H9 (cell line): ENCODE measurements around the gene KBTBD12. TPM values are rescaled to one million over a fixed set of nuclear protein-coding genes. Genes with fewer than 3 reads are reported as not detected.

Experiments
- DNase-seq: peaks from one replicate; pipeline ENCODE4 v3.0.0-alpha.2; 2017
- H2AFZ ChIP-seq: one replicate; pipeline ENCODE4 v1.6.1; 2013; ENCODE audit warnings: mild to moderate bottlenecking, low read length, control low read depth, moderate library complexity
- H2AK5ac ChIP-seq: 2 replicates; pipeline ENCODE4 v1.6.1; 2013; ENCODE audit warnings: low read length, control low read depth, mixed read lengths; ENCODE audit not compliant: insufficient read length
- H2BK120ac ChIP-seq: one replicate; pipeline ENCODE4 v1.6.1; 2013; ENCODE audit warnings: low read depth, mild to moderate bottlenecking, low read length, control low read depth, inconsistent platforms; ENCODE audit not compliant: poor library complexity, severe bottlenecking
- H2BK12ac ChIP-seq: 2 replicates; pipeline ENCODE4 v1.6.1; 2013; ENCODE audit warnings: low read length, control low read depth, mixed read lengths, low read depth; ENCODE audit not compliant: insufficient read length
- H2BK15ac ChIP-seq: 2 replicates; pipeline ENCODE4 v1.6.1; 2013; ENCODE audit warnings: low read depth, low read length, control low read depth
- H2BK20ac ChIP-seq: one replicate; pipeline ENCODE4 v1.6.1; 2013; ENCODE audit warnings: low read depth, mild to moderate bottlenecking, low read length, control low read depth, inconsistent platforms; ENCODE audit not compliant: poor library complexity, severe bottlenecking
- H2BK5ac ChIP-seq: 2 replicates; pipeline ENCODE4 v1.6.1; 2013; ENCODE audit warnings: low read length, control low read depth, mixed read lengths; ENCODE audit not compliant: insufficient read length
- H3K14ac ChIP-seq: 2 replicates; pipeline ENCODE4 v1.6.1; 2013; ENCODE audit warnings: low read length, control low read depth; ENCODE audit not compliant: insufficient read depth
- H3K18ac ChIP-seq: 2 replicates; pipeline ENCODE4 v1.6.1; 2013; ENCODE audit warnings: low read depth, mild to moderate bottlenecking, mixed read lengths, low read length, control low read depth; ENCODE audit not compliant: insufficient read length
- H3K23ac ChIP-seq: 2 replicates; pipeline ENCODE4 v1.6.1; 2013; ENCODE audit warnings: low read length, control low read depth, mixed read lengths, low read depth; ENCODE audit not compliant: insufficient read length
- H3K23me2 ChIP-seq: 2 replicates; pipeline ENCODE4 v1.6.1; 2013; ENCODE audit warnings: low read depth, mild to moderate bottlenecking, mixed read lengths, low read length, control low read depth; ENCODE audit not compliant: insufficient read length, poor library complexity, severe bottlenecking
- H3K27ac ChIP-seq: 2 replicates; pipeline ENCODE4 v1.5.1; 2013; ENCODE audit warnings: low read length, control low read depth, mixed read lengths, low read depth; ENCODE audit not compliant: insufficient read length
- H3K27me3 ChIP-seq: 2 replicates; pipeline ENCODE4 v1.6.1; 2013; ENCODE audit warnings: low read length, control low read depth, inconsistent platforms; ENCODE audit not compliant: insufficient read depth
- H3K4ac ChIP-seq: 2 replicates; pipeline ENCODE4 v1.6.1; 2013; ENCODE audit warnings: low read depth, mild to moderate bottlenecking, control low read depth, inconsistent platforms, low read length, moderate library complexity
- H3K4me1 ChIP-seq: 2 replicates; pipeline ENCODE4 v1.6.1; 2013; ENCODE audit warnings: low read length, control low read depth, inconsistent platforms; ENCODE audit not compliant: insufficient read depth
- H3K4me2 ChIP-seq: 2 replicates; pipeline ENCODE4 v1.6.1; 2013; ENCODE audit warnings: low read length, control low read depth, mixed read lengths; ENCODE audit not compliant: insufficient read length, insufficient read depth
- H3K56ac ChIP-seq: 2 replicates; pipeline ENCODE4 v1.6.1; 2013; ENCODE audit warnings: low read depth, mild to moderate bottlenecking, mixed read lengths, low read length, control low read depth; ENCODE audit not compliant: insufficient read length
- H3K79me1 ChIP-seq: 2 replicates; pipeline ENCODE4 v1.6.1; 2013; ENCODE audit warnings: low read depth, mild to moderate bottlenecking, moderate library complexity, low read length, control low read depth, inconsistent platforms; ENCODE audit not compliant: insufficient read depth, poor library complexity, severe bottlenecking
- H3K79me2 ChIP-seq: 2 replicates; pipeline ENCODE4 v1.6.1; 2013; ENCODE audit warnings: low read length, control low read depth, inconsistent platforms; ENCODE audit not compliant: insufficient read depth
- H3K9ac ChIP-seq: 2 replicates; pipeline ENCODE4 v1.6.1; 2013; ENCODE audit warnings: low read length, control low read depth, mixed read lengths; ENCODE audit not compliant: insufficient read length; ENCODE audit errors: extremely low read depth
- H3K9me3 ChIP-seq: one replicate; pipeline ENCODE4 v1.6.1; 2013; ENCODE audit warnings: low read depth, low read length, inconsistent platforms; ENCODE audit not compliant: control insufficient read depth
- H3T11ph ChIP-seq: one replicate; pipeline ENCODE4 v1.6.1; 2013; ENCODE audit warnings: mild to moderate bottlenecking, low read length, control low read depth, inconsistent platforms
- H4K20me1 ChIP-seq: one replicate; pipeline ENCODE4 v1.6.1; 2013; ENCODE audit not compliant: control insufficient read depth, insufficient read length, insufficient read depth
- H4K5ac ChIP-seq: 2 replicates; pipeline ENCODE4 v1.6.1; 2013; ENCODE audit warnings: low read depth, mild to moderate bottlenecking, mixed read lengths, low read length, control low read depth; ENCODE audit not compliant: insufficient read length
- H4K8ac ChIP-seq: replicated peaks from 2 replicates; pipeline ENCODE4 v1.6.1; 2013; ENCODE audit warnings: low read length, control low read depth, mixed read lengths, low read depth; ENCODE audit not compliant: insufficient read length
- H4K91ac ChIP-seq: 2 replicates; pipeline ENCODE4 v1.6.1; 2013; ENCODE audit warnings: low read depth, mild to moderate bottlenecking, moderate library complexity, mixed read lengths, low read length, control low read depth; ENCODE audit not compliant: insufficient read length
- H3K27ac Mint-ChIP-seq, 3 experiments: 2 replicates in 2 of 3; 3 replicates in 1 of 3; pipeline ENCODE4 v1.8.0; 2020 to 2021; ENCODE audit warnings: mixed read lengths in 3 of 3, mild to moderate bottlenecking in 1 of 3, moderate library complexity in 1 of 3
- H3K27me3 Mint-ChIP-seq: 2 replicates; pipeline ENCODE4 v1.8.0; 2021; ENCODE audit warnings: low read depth, mild to moderate bottlenecking, moderate library complexity, mixed read lengths
- H3K36me3 Mint-ChIP-seq, 3 experiments: 2 replicates in 2 of 3; 3 replicates in 1 of 3; pipeline ENCODE4 v1.8.0; 2020 to 2021; ENCODE audit warnings: low read depth in 3 of 3, mixed read lengths in 3 of 3; ENCODE audit not compliant: insufficient read depth in 1 of 3
- H3K4me1 Mint-ChIP-seq, 2 experiments: 2 replicates each; pipeline ENCODE4 v1.8.0; 2020; ENCODE audit warnings: mixed read lengths in 2 of 2
- H3K4me3 Mint-ChIP-seq, 2 experiments: 2 replicates in 1 of 2; 3 replicates in 1 of 2; pipeline ENCODE4 v1.8.0; 2020 to 2021; ENCODE audit warnings: mild to moderate bottlenecking in 2 of 2, mixed read lengths in 2 of 2, moderate library complexity in 1 of 2
- H3K9me3 Mint-ChIP-seq, 2 experiments: 2 replicates in 1 of 2; 3 replicates in 1 of 2; pipeline ENCODE4 v1.8.0; 2020; ENCODE audit warnings: mild to moderate bottlenecking in 2 of 2, mixed read lengths in 2 of 2, moderate library complexity in 1 of 2
- CTCF ChIP-seq: fragments of 200-600 bp; sonication (generic); conservative IDR thresholded peaks from 3 replicates; pipeline ENCODE4 v1.8.0; 2021; ENCODE audit warnings: antibody characterized with exemption, mild to moderate bottlenecking
- WGBS: extraction: QIAGEN DNeasy Blood & Tissue Kit; methylation state at CpG from one replicate; pipeline ENCODE4 v1.1.7; 2013; ENCODE audit warnings: missing lambda C conversion rate, low lambda C conversion rate, mixed read lengths; ENCODE audit not compliant: insufficient read length; ENCODE audit errors: extremely low coverage; 5-methylcytosine and 5-hydroxymethylcytosine counted together
- total RNA-seq: library from RNA; stranded (reverse); gene quantifications from 2 replicates; pipeline ENCODE4 v1.2.1, GENCODE V29; 2021

KBTBD12 gene
- total RNA-seq, 1 experiment from 2014 or later, result not detected

- Histone ChIP-seq H2BK120ac (no peak overlapping the region), H3K56ac (no peak overlapping the region), H3K23me2 (no peaks in the 10 kb centered on the region), H3K4me2 (no peak overlapping the region), H3K27me3 (no peaks in the 10 kb centered on the region), H3T11ph (no peak overlapping the region), H4K20me1 (no peaks in the 10 kb centered on the region), H3K18ac (no peak overlapping the region), H2AK5ac (no peak overlapping the region), H3K14ac (no peak overlapping the region), H3K79me1 (no peaks in the 10 kb centered on the region), H3K27ac (no peak overlapping the region), H4K5ac (no peak overlapping the region), H3K9ac (no peak overlapping the region), H2AFZ (no peak overlapping the region), H2BK5ac (no peak overlapping the region), H4K8ac (no peak overlapping the region), H3K4ac (no peak overlapping the region), H3K79me2 (no peaks in the 10 kb centered on the region), H4K91ac (no peak overlapping the region), H3K9me3 (no peaks in the 10 kb centered on the region), H2BK20ac (no peak overlapping the region), H2BK15ac (no peak overlapping the region), H3K4me1 (no peaks in the 10 kb centered on the region), H2BK12ac (no peak overlapping the region), H3K23ac (no peak overlapping the region)
- no peak overlapping the region for H3K27ac Mint-ChIP-seq
- no peaks in the 10 kb centered on the region; a peak in 1 of 7 replicates for H3K36me3 Mint-ChIP-seq
- H3K4me1 Mint-ChIP-seq, result peaks cover 4 to 7% of the 10 kb centered on the region in 2 experiments; a peak in 3 of 4 replicates
- peaks cover 74% of the 10 kb centered on the region for H3K27me3 Mint-ChIP-seq
- no peak for TF ChIP-seq CTCF
- WGBS, result no CpG with 5 or more reads among the region's 5 CpGs
- no peaks in the 10 kb centered on the region for H3K9me3 Mint-ChIP-seq
- no peak overlapping the region for H3K4me3 Mint-ChIP-seq
- DNase-seq, result no peak
Observed at GRCh38 chr3:127992127-127992526, 77.1 kb downstream of the KBTBD12 start.
